A673 (cell line): ENCODE results near the gene KIRREL3. TPM values are rescaled to one million over a fixed set of nuclear protein-coding genes. Genes with fewer than 3 reads are reported as not detected.

Experiments used
- BruUV-seq: library from RNA; stranded (reverse); fragments of 400-500 nt; replicated peaks from 2 replicates; lab custom pipeline; 2021; lab: Mats Ljungman, UMichigan
- CTCF ChIA-PET: fragments of 300-600 bp; sonication (Branson Sonifier 250); formaldehyde crosslinking; loops from one replicate; lab custom pipeline; 2022; ENCODE audit warnings: antibody characterized with exemption; lab: Charles Lee
- POLR2A ChIA-PET: fragments of 300-600 bp; sonication (Branson Sonifier 250); formaldehyde crosslinking; loops from one replicate; lab custom pipeline; 2022; ENCODE audit warnings: antibody characterized with exemption; ENCODE audit not compliant: low non-redundant PET; lab: Charles Lee
- DNase-seq: peaks from one replicate; pipeline ENCODE4 v3.0.0-alpha.2; 2015; ENCODE audit warnings: low spot score
- H3K27ac ChIP-seq: fragments of 200-600 bp; sonication (generic); 2 replicates; pipeline ENCODE4 v1.5.1; 2016; ENCODE audit warnings: mixed run types, low read depth, mild to moderate bottlenecking, mixed read lengths, antibody characterized with exemption, low read length; ENCODE audit not compliant: poor library complexity, severe bottlenecking
- H3K27me3 ChIP-seq: fragments of 200-600 bp; sonication (generic); replicated peaks from 2 replicates; pipeline ENCODE4 v1.6.1; 2017; ENCODE audit warnings: mixed run types, low read depth, mild to moderate bottlenecking, mixed read lengths, antibody characterized with exemption, low read length; ENCODE audit not compliant: insufficient read depth, poor library complexity
- H3K36me3 ChIP-seq: fragments of 200-600 bp; sonication (generic); 2 replicates; pipeline ENCODE4 v1.6.1; 2016; ENCODE audit warnings: mixed run types, mild to moderate bottlenecking, mixed read lengths, antibody characterized with exemption, low read length; ENCODE audit not compliant: insufficient read depth, poor library complexity, severe bottlenecking
- H3K4me1 ChIP-seq: fragments of 200-600 bp; sonication (generic); 2 replicates; pipeline ENCODE4 v1.6.1; 2017; ENCODE audit warnings: mixed run types, mild to moderate bottlenecking, mixed read lengths, antibody characterized with exemption, low read length; ENCODE audit not compliant: insufficient read depth, poor library complexity, severe bottlenecking
- H3K4me3 ChIP-seq: fragments of 200-600 bp; sonication (generic); 2 replicates; pipeline ENCODE4 v1.5.1; 2016; ENCODE audit warnings: low read depth, mixed run types, mild to moderate bottlenecking, mixed read lengths, low read length; ENCODE audit not compliant: poor library complexity, severe bottlenecking
- H3K9me3 ChIP-seq: fragments of 200-600 bp; sonication (generic); 2 replicates; pipeline ENCODE4 v1.6.1; 2016; ENCODE audit warnings: mixed run types, low read depth, mild to moderate bottlenecking, mixed read lengths, antibody characterized with exemption, low read length; ENCODE audit not compliant: poor library complexity, severe bottlenecking
- CTCF ChIP-seq: fragments of 300-800, 200-600 bp; sonication (generic); conservative IDR thresholded peaks from 2 replicates; pipeline ENCODE4 v1.5.1; 2017; ENCODE audit warnings: low read depth, mild to moderate bottlenecking, antibody characterized with exemption, low read length, moderate library complexity, mixed read lengths
- EZH2 ChIP-seq: fragments of 200-600 bp; sonication (generic); IDR thresholded peaks from 2 replicates; pipeline ENCODE4 v1.6.1; 2017; ENCODE audit warnings: borderline replicate concordance, low read depth, mild to moderate bottlenecking, mixed read lengths, antibody characterized with exemption, low read length; ENCODE audit not compliant: poor library complexity, severe bottlenecking
- intact Hi-C: fragments of 100-400 bp; cut with micrococcal nuclease; formaldehyde crosslinking; loops from one replicate; pipeline ENCODE4 v1.10.0; 2022; ENCODE audit not compliant: unreplicated experiment
- total RNA-seq: library from RNA; stranded (reverse); gene quantifications from 2 replicates; pipeline ENCODE4 v1.2.3, GENCODE V29; 2021

Gene KIRREL3
- total RNA-seq, 1 experiment from 2014 or later, result not detected

GRCh38 chr11:126467046-126467370, 533.6 kb downstream of the KIRREL3 start:
- Histone ChIP-seq H3K4me3 (no peak overlapping the region), H3K27ac (peak overlapping the region; percentile 70), H3K4me1 (peaks cover 44% of the 10 kb centered on the region), H3K9me3 (no peaks in the 10 kb centered on the region), H3K27me3 (no peaks in the 10 kb centered on the region), H3K36me3 (no peaks in the 10 kb centered on the region)
- POLR2A ChIA-PET, result no interaction called here
- no TSS peak for BruUV-seq
- TF ChIP-seq CTCF, result no peak
- TF ChIP-seq EZH2, result no peak
- no peak for DNase-seq
- intact Hi-C loops, result no loop called here
- CTCF ChIA-PET, result no interaction called here

- no peak for TF ChIP-seq CTCF
- TF ChIP-seq EZH2, result no peak
- Histone ChIP-seq H3K4me1 (peaks cover 44% of the 10 kb centered on the region), H3K9me3 (no peaks in the 10 kb centered on the region), H3K27me3 (no peaks in the 10 kb centered on the region), H3K36me3 (no peaks in the 10 kb centered on the region), H3K4me3 (no peak overlapping the region), H3K27ac (peak overlapping the region; percentile 2)
- no TSS peak for BruUV-seq
- ChIA-PET POLR2A (interaction anchor here (0.6 kb wide), 1 partner anchor 11 kb away, joined by 3 read pairs; no protein-coding TSS in a partner anchor), CTCF (interaction anchor here (2.6 kb wide), 1 partner anchor 14 kb away, joined by 12 read pairs; no protein-coding TSS in a partner anchor)
- DNase-seq, result no peak
- intact Hi-C loops, result no loop called here
These were observed 534.1 kb downstream of the KIRREL3 start for GRCh38 chr11:126466236-126467045.

GRCh38 chr11:126465573-126466188, 534.9 kb downstream of the KIRREL3 start:
- ChIA-PET POLR2A (interaction anchor here (0.6 kb wide), 1 partner anchor 11 kb away, joined by 3 read pairs; no protein-coding TSS in a partner anchor), CTCF (interaction anchor here (2.6 kb wide), 1 partner anchor 15 kb away, joined by 12 read pairs; no protein-coding TSS in a partner anchor)
- intact Hi-C loops, result no loop called here
- peak; percentile 92 for DNase-seq
- H3K4me1 ChIP-seq, result peaks cover 44% of the 10 kb centered on the region
- TF ChIP-seq EZH2 (no peak), CTCF (no peak)
- H3K36me3 ChIP-seq, result no peaks in the 10 kb centered on the region
- no peak overlapping the region for H3K4me3 ChIP-seq
- no peaks in the 10 kb centered on the region for H3K27me3 ChIP-seq
- no TSS peak for BruUV-seq
- no peaks in the 10 kb centered on the region for H3K9me3 ChIP-seq
- H3K27ac ChIP-seq, result peak overlapping the region; percentile 64
